HCT116 (cell line): ENCODE data around the gene NFE2. TPM values are rescaled to one million over a fixed set of nuclear protein-coding genes. Genes with fewer than 3 reads are reported as not detected.

Source experiments
- ATAC-seq: fragments of 200-7000 bp; cut with Tn5 transposase; 2 replicates; pipeline ENCODE4 v1.9.1; 2020; ENCODE audit warnings: mild to moderate bottlenecking, moderate library complexity
- Bru-seq: library from RNA; stranded (reverse); fragments of 400-500 nt; gene quantifications from one replicate; lab custom pipeline; 2021; lab: Mats Ljungman, UMichigan
- BruChase-seq, 2 experiments: library from RNA; stranded (reverse); fragments of 400-500 nt; gene quantifications; one replicate each; lab custom pipeline; 2021; lab: Mats Ljungman, UMichigan
- BruUV-seq: library from RNA; stranded (reverse); fragments of 400-500 nt; replicated peaks from 2 replicates; lab custom pipeline; 2021; lab: Mats Ljungman, UMichigan
- CTCF ChIA-PET: fragments of 300-600 bp; sonication (Branson Sonifier 250); formaldehyde crosslinking; loops from one replicate; lab custom pipeline; 2021; ENCODE audit warnings: antibody characterized with exemption; lab: Charles Lee
- POLR2A ChIA-PET: fragments of 300-600, 350-600 bp; sonication (Branson Sonifier 250); formaldehyde crosslinking; loops from one replicate; lab custom pipeline; 2021; ENCODE audit warnings: antibody characterized with exemption; lab: Charles Lee
- RAD21 ChIA-PET, 2 experiments: fragments of 300-600 bp; sonication (Branson Sonifier 250); formaldehyde crosslinking; loops; one replicate each; lab custom pipeline; 2023; ENCODE audit warnings: low total read pairs in 2 of 2; ENCODE audit not compliant: uncharacterized antibody in 2 of 2, unreplicated experiment in 2 of 2, low non-redundant PET in 1 of 2; lab: Charles Lee
- DNase-seq: peaks from one replicate; pipeline ENCODE4 v3.0.0-alpha.2; 2010; ENCODE audit warnings: low read depth, low spot score
- H2AFZ ChIP-seq: fragments of 200-600 bp; shearing (Covaris generic), sonication (generic); 2 replicates; pipeline ENCODE4 v1.6.1; 2017; ENCODE audit warnings: low read depth, mixed run types, mixed read lengths, antibody characterized with exemption, low read length; ENCODE audit not compliant: poor library complexity, severe bottlenecking
- H3K27ac ChIP-seq: 2 replicates; pipeline ENCODE4 v1.5.1; 2012; ENCODE audit warnings: low read depth, low read length
- H3K27me3 ChIP-seq: fragments of 200-600 bp; sonication (generic); 2 replicates; pipeline ENCODE4 v1.6.1; 2016; ENCODE audit warnings: mixed run types, low read length, mixed read lengths; ENCODE audit not compliant: insufficient read depth
- H3K36me3 ChIP-seq, 2 experiments: fragments of 200-500 bp in 1 of 2; fragments of 200-600 bp in 1 of 2; sonication (Bioruptor generic) in 1 of 2; sonication (generic) in 1 of 2; 2 replicates each; pipeline versions ENCODE4 v1.5.1 to v1.6.1; 2014 to 2016; ENCODE audit warnings: low read length in 2 of 2, inconsistent platforms in 1 of 2, mixed read lengths in 1 of 2, mixed run types in 1 of 2; ENCODE audit not compliant: insufficient read depth in 2 of 2, control insufficient read depth in 1 of 2
- H3K4me1 ChIP-seq, 2 experiments: fragments of 200-600 bp in 1 of 2; sonication (generic) in 1 of 2; 2 replicates each; pipeline versions ENCODE4 v1.5.1 to v1.6.1; 2012 to 2017; ENCODE audit warnings: low read length in 2 of 2, inconsistent platforms in 1 of 2, mild to moderate bottlenecking in 1 of 2, mixed read lengths in 1 of 2, mixed run types in 1 of 2, moderate library complexity in 1 of 2; ENCODE audit not compliant: insufficient read depth in 2 of 2, control insufficient read depth in 1 of 2
- H3K4me2 ChIP-seq: fragments of 200-600 bp; sonication (generic); 2 replicates; pipeline ENCODE4 v1.6.1; 2017; ENCODE audit warnings: mixed run types, low read length, mixed read lengths
- H3K4me3 ChIP-seq, 2 experiments: fragments of 200-600 bp in 1 of 2; sonication (generic) in 1 of 2; replicated peaks in 1 of 2; 2 replicates each; pipeline ENCODE4 v1.5.1; 2011 to 2016; ENCODE audit warnings: low read length in 2 of 2, control low read depth in 1 of 2, low read depth in 1 of 2, mild to moderate bottlenecking in 1 of 2, mixed read lengths in 1 of 2, mixed run types in 1 of 2
- H3K79me2 ChIP-seq: fragments of 200-600 bp; sonication (generic); 2 replicates; pipeline ENCODE4 v1.6.1; 2017; ENCODE audit warnings: mild to moderate bottlenecking, mixed run types, low read length, moderate library complexity, mixed read lengths; ENCODE audit not compliant: insufficient read depth
- H3K9ac ChIP-seq: fragments of 200-600 bp; sonication (generic); 2 replicates; pipeline ENCODE4 v1.6.1; 2016; ENCODE audit warnings: low read length, mixed read lengths
- H3K9me2 ChIP-seq: fragments of 200-600 bp; sonication (generic), shearing (Covaris generic); 2 replicates; pipeline ENCODE4 v1.6.1; 2017; ENCODE audit warnings: mixed run types, mild to moderate bottlenecking, moderate library complexity; ENCODE audit not compliant: insufficient read depth
- H3K9me3 ChIP-seq, 2 experiments: fragments of 200-500 bp in 1 of 2; fragments of 200-600 bp in 1 of 2; sonication (Bioruptor generic) in 1 of 2; sonication (generic) in 1 of 2; 2 replicates each; pipeline ENCODE4 v1.6.1; 2014 to 2017; ENCODE audit warnings: low read length in 2 of 2, mixed read lengths in 2 of 2, inconsistent platforms in 1 of 2, low read depth in 1 of 2, mild to moderate bottlenecking in 1 of 2, mixed run types in 1 of 2, moderate library complexity in 1 of 2; ENCODE audit not compliant: control insufficient read depth in 1 of 2, insufficient read depth in 1 of 2
- H4K20me1 ChIP-seq: fragments of 200-600 bp; sonication (generic), shearing (Covaris generic); 2 replicates; pipeline ENCODE4 v1.6.1; 2017; ENCODE audit warnings: mixed run types, mild to moderate bottlenecking, moderate library complexity; ENCODE audit not compliant: insufficient read depth
- CTCF ChIP-seq, 3 experiments: fragments of 200-600 bp in 1 of 3; sonication (generic) in 1 of 3; IDR thresholded peaks in 2 of 3; conservative IDR thresholded peaks in 1 of 3; 2 replicates each; pipeline ENCODE4 v1.5.1; 2012 to 2017; ENCODE audit warnings: low read depth in 2 of 3, low read length in 2 of 3, antibody characterized with exemption in 1 of 3, borderline replicate concordance in 1 of 3, control low read depth in 1 of 3, mild to moderate bottlenecking in 1 of 3, mixed read lengths in 1 of 3, mixed run types in 1 of 3, moderate library complexity in 1 of 3; ENCODE audit not compliant: insufficient read depth in 1 of 3
- EZH2 ChIP-seq: fragments of 200-600 bp; sonication (generic); IDR thresholded peaks from 2 replicates; pipeline ENCODE4 v1.6.1; 2017; ENCODE audit warnings: antibody characterized with exemption, mixed run types
- JUND ChIP-seq: IDR thresholded peaks from 2 replicates; pipeline ENCODE4 v1.6.1; 2012
- MAX ChIP-seq: IDR thresholded peaks from 2 replicates; pipeline ENCODE4 v1.6.1; 2012
- POLR2AphosphoS5 ChIP-seq: IDR thresholded peaks from 2 replicates; pipeline ENCODE4 v1.6.1; 2011; ENCODE audit warnings: mild to moderate bottlenecking, low read depth, low read length, moderate library complexity
- REST ChIP-seq: IDR thresholded peaks from 2 replicates; pipeline ENCODE4 v1.6.1; 2012; ENCODE audit warnings: low read depth
- SIN3A ChIP-seq: IDR thresholded peaks from 2 replicates; pipeline ENCODE4 v1.6.1; 2012; ENCODE audit warnings: low read depth
- SP1 ChIP-seq: IDR thresholded peaks from 2 replicates; pipeline ENCODE4 v1.6.1; 2012; ENCODE audit warnings: low read depth
- SRF ChIP-seq: IDR thresholded peaks from 2 replicates; pipeline ENCODE4 v1.6.1; 2012; ENCODE audit warnings: low read depth
- YY1 ChIP-seq: IDR thresholded peaks from 2 replicates; pipeline ENCODE4 v1.6.1; 2011; ENCODE audit warnings: low read length, low read depth, moderate library complexity, mild to moderate bottlenecking; ENCODE audit not compliant: insufficient replicate concordance; ENCODE audit errors: extremely low read depth
- intact Hi-C: fragments of 100-400 bp; cut with micrococcal nuclease; formaldehyde crosslinking; loops from 2 replicates; pipeline ENCODE4 v1.10.0; 2022
- long read RNA-seq: library from polyadenylated mRNA; unstranded; transcript quantifications from one replicate; pipeline ENCODE4 v2.0.0, GENCODE V29; 2021; ENCODE audit not compliant: unreplicated experiment
- polyA plus RNA-seq: library from polyadenylated mRNA; unstranded; fragments of >200 nt; gene quantifications from 2 replicates; pipeline ENCODE4 v1.2.1, GENCODE V29; 2012; ENCODE audit warnings: missing spikeins
- total RNA-seq: library from RNA; stranded (reverse); gene quantifications from one replicate; pipeline ENCODE4 v1.2.1, GENCODE V29; 2021; ENCODE audit not compliant: unreplicated experiment

The NFE2 gene
- total RNA-seq (1.3 TPM), Bru-seq, nascent RNA (percentile 25 among the genes with signal in this experiment), BruChase-seq, experiment 1, labeled RNA remaining after a 6-hour chase (percentile 12 among the genes with signal in this experiment), BruChase-seq, experiment 2, labeled RNA remaining after a 2-hour chase (percentile 23 among the genes with signal in this experiment)
- polyA plus RNA-seq, result 0.69 and 0.81 TPM in 2 replicates
- long read RNA-seq, partial matches to known transcripts, result 1 of 3 reads
- long read RNA-seq, other reads (novel, unspliced or antisense), result 0 of 3 reads

GRCh38 chr12:54300732-54301427 lies at the start of gene NFE2:
TSS of gene NFE2 (minus strand) at chr12:54301015. CDS start at chr12:54295248, 5,767 bp downstream.
- intact Hi-C loops, result no loop called here
- Histone ChIP-seq H3K4me3 (peak within 1 kb of the TSS; percentile 31 to 55), H3K36me3 (no peaks in the 10 kb centered on the region), H2AFZ (peak within 1 kb of the TSS; percentile 94), H4K20me1 (no peaks in the 10 kb centered on the region), H3K4me2 (peak within 1 kb of the TSS; percentile 87), H3K79me2 (no peaks in the 10 kb centered on the region), H3K27ac (peak within 1 kb of the TSS; percentile 39; the same call in 1 of the 2 replicates), H3K9ac (peak within 1 kb of the TSS; percentile 56), H3K4me1 (peaks cover 31 to 33% of the 10 kb centered on the region in 2 experiments), H3K9me2 (no peaks in the 10 kb centered on the region), H3K27me3 (peaks cover 12% of the 10 kb centered on the region; the same call in 1 of the 2 replicates), H3K9me3 (no peaks in the 10 kb centered on the region)
- ChIA-PET CTCF (interaction anchor here (0.7 to 3.2 kb wide), 5 partner anchors 9 to 99 kb away, joined by 3 to 20 read pairs (median 4); partner anchors contain the start of gene COPZ1), POLR2A (interaction anchor here (0.9 to 2.2 kb wide), 4 partner anchors 11 to 112 kb away, joined by 3 to 10 read pairs (median 5); partner anchors contain the start of genes CBX5, COPZ1, HNRNPA1 and SMUG1), RAD21 (no interaction called here)
- ATAC-seq, result peak; percentile 90
- no TSS peak for BruUV-seq
- DNase-seq, result no peak
- TF ChIP-seq SP1, result no peak
- TF ChIP-seq SIN3A, result no peak
- TF ChIP-seq POLR2AphosphoS5, result peak; percentile 52; the same call in 1 of the 2 replicates
- no peak for TF ChIP-seq MAX
- no peak for TF ChIP-seq SRF
- no peak for TF ChIP-seq JUND

DNA sequence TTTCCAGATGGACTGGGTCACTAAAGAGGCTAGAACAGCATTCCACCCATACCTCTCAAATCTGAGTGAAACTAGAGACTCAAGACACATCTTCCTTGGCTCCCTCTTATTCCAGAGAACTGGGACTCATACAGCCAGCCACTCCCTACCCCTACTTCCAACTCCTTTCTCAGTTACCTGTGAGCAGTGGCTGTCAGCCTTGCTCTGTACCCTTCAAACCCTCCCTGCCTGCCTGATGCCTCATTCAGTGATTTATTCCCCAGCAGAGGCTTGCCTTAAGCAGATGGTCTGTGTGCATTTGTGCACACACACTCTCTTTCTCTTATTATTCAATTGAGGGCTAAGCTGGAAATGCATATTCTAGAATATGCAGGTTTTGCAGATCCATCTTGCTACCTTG lies 48.9 kb upstream of the NFE2 start:
- H3K4me3 ChIP-seq, result no peak overlapping the region
- BruUV-seq, result no TSS peak
- ChIA-PET RAD21 (no interaction called here), CTCF (no interaction called here), POLR2A (no interaction called here)
- no peaks in the 10 kb centered on the region for H3K9me2 ChIP-seq
- ATAC-seq, result no peak
- intact Hi-C loops, result no loop called here
- peaks cover 38 to 47% of the 10 kb centered on the region in 2 experiments for H3K36me3 ChIP-seq
- peaks cover 0 to 2% of the 10 kb centered on the region in 2 experiments; a peak in 1 of 4 replicates for H3K4me1 ChIP-seq
- no peaks in the 10 kb centered on the region for H3K9me3 ChIP-seq
- no peak overlapping the region for H3K4me2 ChIP-seq
- no peak overlapping the region for H2AFZ ChIP-seq
- H3K9ac ChIP-seq, result no peak overlapping the region
- H3K27me3 ChIP-seq, result no peaks in the 10 kb centered on the region
- no peak for DNase-seq
- H4K20me1 ChIP-seq, result no peaks in the 10 kb centered on the region
- no peak overlapping the region for H3K27ac ChIP-seq
- H3K79me2 ChIP-seq, result no peaks in the 10 kb centered on the region; the same call in 1 of the 2 replicates
- TF ChIP-seq YY1, result no peak
- no peak for TF ChIP-seq EZH2
- TF ChIP-seq MAX, result no peak
- TF ChIP-seq REST, result no peak
- TF ChIP-seq CTCF (IDR thresholded peaks at IDR 0.05 in 2 of 3, conservative IDR thresholded peaks at IDR 0.05 in 1 of 3; ENCODE audit: borderline replicate concordance in 1 of 3, insufficient read depth in 1 of 3, low read depth in 2 of 3, low read length in 2 of 3), result no peak
